GM19043 (cell line): ENCODE data around the gene TEKT5.
A peak's percentile ranks its signal among the peaks of the same experiment; 100 is the strongest.
"Not testable (repeated sequence)": the region's sequence is repeated elsewhere in the genome, so short reads cannot be mapped to it uniquely, and the experiment has no call there.

Experiments used
- ATAC-seq: cut with Tn5 transposase; IDR thresholded peaks from one replicate; pipeline ENCODE4 v1.9.1; 2021; ENCODE audit warnings: low read depth; ENCODE audit not compliant: unreplicated experiment

The TEKT5 gene

DNA sequence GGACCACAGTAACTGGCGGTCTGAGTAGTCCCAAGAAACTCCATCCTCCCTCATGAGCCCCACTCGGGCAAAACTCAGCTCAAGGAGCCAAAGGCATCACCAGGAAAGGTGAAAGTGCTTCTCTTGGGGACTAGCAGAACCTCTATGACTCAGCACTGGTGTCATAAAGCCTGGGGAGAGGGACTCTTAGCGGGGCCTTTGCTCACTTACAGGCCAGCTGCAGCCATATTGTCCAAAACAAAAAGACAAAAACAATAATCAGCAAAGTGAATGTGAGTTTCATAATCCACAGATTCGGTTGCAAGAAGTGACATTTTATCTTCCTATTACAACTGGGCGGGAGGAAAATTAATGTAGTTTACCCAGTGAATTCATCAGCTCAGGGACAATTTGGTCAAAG, at the start of gene TEKT5:
Gene TEKT5, minus strand, starts transcription at position 101 of the 400 bp plus-strand sequence. Its CDS starts 57 bp downstream, at position 44.
- ATAC-seq, result no peak

DNA sequence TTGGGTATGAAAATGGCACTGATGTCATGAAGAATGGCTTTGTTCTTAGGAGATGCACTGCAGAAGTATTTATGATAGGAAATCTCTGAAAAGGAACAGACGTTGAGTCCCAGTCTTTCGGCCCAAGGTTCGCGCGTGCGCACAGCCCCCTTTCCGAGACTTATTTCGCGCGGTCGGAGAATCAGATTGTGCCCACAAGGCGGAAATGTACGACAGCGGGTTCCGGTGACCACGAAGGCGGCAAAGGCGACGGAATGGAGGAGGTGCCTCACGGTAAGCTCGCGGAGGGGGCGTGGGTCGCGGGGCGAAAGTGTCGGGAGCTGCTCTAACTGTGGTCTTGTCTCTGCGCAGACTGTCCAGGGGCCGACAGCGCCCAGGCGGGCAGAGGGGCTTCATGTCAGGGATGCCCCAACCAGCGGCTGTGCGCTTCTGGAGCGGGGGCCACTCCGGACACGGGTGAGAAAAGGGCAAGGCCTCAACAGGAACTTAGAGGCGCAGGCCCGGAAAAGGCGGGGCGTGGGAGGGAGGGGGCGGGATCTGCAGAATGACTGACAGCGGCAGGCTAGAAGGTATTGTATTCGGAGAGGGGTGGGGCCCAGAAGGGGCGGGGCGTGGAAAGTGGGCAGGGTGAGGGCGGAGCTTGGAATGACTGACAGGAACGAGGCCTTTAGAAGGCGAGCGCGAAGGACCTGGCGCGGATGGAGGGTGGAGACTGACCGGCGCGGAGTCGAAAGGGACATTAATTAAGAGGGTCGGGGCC, 49.1 kb upstream of the TEKT5 start, which contains the start of gene NUBP1:
Gene NUBP1, plus strand, starts transcription at position 233 of the 760 bp plus-strand sequence. Its CDS starts 22 bp downstream, at position 255.
- ATAC-seq, result peak; percentile 87

DNA sequence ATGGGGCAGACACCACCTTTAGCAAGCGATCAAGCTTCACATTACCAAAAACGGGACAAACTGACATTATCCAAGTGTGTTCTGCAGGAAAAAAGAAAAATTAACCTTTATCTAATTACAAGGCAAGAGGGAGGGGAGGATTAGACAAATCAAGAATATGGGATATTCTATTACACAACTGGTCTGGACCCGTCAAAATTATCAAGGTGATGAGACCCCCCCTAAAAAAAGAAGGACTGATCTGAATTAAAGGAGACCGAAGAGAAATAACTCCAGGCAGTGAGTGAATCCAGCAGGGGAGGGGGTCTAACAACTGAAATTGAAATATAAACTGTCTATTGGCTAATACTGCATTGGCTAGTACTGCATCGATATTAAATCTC, 48.5 kb upstream of the TEKT5 start:
- ATAC-seq, result no peak

DNA sequence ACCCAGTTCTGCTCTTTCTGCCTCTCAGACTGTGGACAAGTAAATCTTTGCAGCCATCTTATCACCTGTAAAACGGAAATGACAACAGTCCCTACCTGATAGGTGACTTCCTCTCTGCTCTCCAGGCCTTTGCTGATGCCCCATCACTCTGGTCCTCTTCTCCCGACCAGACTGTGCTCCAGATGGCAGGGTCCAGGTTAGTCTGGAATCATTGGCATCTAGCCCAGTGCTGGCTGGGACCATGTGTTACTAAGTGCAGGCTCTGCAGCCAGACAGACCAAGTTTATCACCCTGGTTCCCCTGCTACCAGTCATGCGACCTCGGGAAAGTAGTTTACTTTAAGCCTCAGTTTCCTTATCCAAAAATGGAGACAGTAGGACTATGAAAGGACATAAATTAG, 47.1 kb upstream of the TEKT5 start:
- no peak for ATAC-seq

DNA sequence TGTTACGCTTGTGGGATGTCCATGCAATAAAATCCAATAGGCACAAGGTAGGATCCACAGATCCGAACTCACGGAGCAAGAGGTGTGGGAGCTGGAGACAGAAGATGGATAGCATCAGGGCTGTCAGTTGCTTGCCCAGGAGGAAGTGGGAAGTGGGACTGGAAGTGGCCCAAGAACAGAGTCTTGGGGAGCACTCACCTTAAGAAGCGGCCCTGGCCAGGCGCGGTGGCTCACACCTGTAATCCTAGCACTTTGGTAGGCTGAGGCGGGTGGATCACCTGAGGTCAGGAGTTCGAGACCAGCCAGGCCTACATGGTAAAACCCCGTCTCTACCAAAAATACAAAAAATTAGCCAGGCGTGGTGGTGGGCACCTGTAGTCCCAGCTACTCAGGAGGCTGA, 46.5 kb upstream of the TEKT5 start:
- not testable (repeated sequence) for ATAC-seq

DNA sequence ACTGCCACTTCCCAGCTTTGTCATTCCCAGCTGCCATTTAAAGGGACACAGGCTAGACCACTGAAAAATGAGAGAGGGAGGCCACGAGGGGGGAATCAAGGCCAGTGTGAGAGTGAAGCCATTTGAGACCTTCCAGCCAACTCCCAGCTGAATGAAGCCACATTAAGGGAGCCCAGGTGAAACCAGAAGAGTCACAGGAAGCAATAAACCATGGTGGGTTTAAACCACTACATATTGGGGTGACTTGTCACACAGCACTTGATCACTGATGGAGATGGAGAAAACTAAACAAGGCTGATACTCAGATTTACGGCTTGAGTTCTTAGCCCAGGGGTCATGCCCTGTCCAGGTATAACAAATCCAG, 46.1 kb upstream of the TEKT5 start:
- ATAC-seq, result no peak

DNA sequence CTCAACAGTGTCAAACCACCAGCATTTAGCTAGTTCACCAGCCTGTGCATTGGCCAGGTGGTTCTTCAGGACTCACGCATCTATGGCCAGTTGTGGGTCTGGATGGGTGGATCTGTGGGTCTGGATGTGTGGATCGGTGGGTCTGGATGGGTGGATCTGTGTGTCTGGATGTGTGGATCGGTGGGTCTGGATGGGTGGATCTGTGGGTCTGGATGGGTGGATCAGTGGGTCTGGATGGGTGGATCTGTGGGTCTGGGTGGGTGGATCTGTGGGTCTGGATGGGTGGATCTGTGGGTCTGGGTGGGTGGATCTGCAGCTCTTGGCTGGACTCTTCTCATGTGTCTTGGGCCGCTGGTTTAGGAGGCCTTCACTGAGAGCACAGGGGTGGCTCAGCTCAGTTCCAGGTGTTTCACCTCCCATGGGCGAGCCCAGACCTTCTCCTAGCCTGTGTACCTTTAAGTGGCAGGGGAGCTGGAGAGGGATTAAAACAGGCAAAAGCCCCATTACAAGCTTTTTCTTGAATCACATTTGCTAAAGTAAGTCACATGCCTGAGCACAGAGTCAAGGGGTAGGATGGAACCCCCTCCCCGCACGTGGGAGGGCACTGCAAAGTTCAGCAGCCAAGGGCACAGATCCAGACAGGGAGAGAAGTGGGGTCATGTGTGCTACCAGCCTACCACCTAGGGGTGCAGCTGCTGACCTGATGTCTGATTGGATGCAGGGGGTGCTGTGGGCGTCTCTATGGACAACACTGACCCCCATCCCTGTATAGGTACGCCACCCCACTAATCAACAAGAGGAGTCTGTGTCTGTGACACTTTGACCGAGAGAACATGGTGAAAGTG, 45.5 kb upstream of the TEKT5 start:
- ATAC-seq, result no peak

DNA sequence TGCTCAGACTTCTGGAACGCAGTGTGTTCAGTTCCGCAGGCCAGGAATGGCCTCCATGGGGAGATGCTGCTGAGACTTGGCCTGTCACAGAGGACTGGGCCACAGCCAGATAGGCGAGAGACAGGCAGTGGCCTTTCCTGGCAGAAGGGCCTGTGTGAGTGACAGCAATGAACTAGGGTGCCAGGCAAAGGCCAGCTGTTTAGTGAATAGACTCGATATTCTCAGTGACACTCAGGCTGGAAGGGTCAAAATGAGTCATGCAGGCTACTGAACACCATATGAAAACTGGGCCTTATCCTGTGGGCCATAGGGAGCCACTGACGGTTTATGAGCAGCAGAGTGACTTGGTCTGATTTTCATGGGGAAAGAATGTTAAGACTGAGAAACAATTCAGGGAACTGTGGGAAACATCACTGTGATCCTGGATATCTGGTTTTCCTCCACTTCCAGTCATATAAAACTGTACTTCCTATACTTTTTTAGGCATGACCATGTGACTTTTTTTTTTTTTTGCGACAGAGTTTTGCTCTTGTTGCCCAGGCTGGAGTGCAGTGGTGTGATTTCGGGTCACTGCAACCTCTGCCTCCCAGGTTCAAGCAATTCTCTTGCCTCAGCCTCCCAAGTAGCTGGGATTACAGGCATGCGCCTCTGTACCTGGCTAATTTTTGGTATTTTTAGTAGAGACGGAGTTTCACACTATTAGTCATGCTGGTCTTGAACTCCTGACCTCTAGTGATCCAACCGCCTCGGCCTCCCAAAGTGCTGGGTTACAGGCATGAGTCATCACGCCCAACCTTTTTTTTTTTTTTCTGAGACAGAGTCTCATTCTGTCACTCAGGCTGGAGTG, 43.7 kb upstream of the TEKT5 start:
- peak; percentile 46 for ATAC-seq

DNA sequence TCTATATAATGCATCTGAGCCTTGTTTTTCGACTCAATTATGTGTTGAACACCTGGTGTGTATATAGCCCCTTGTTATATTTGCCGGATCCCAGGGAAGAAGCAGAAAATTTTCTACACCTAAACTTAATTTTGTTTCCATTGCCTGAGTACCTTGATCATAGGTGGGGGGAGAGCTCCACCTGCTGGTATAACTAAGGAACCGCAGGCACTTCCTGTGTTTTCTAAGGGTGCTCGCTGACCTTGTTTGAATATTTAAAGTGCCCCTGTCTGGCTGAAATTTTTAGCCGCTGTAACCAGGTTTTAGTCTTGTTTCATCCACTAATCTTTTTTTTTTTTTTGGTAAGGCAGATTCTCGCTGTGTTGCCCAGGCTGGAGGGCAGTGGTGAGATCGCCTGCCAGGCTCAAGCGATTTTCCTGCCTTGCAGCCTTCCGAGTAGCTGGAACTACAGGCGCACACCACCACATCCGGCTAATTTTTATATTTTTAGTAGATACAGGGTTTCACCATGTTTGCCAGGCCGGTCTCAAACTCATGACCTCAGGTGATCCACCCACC, 42.4 kb upstream of the TEKT5 start:
- ATAC-seq, result no peak

DNA sequence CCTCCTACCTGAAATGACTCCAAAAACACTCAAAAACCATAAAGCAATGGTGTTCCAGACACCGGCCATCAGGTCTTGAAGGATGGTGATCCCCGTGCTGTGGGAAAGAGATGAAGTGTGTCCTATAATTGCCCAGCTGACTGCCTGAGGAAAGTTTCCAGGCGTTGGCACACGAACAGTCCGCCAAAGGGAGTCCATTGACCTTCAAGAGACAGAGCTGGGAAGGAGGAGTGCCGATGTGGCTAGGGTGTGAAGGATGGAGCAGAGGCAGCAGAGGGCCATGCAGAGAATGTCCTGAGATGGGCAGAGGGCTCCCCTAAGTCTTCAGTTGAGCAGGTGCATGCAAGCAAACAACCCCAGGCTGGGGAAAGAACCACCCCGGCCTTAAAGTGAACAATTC, 37.1 kb upstream of the TEKT5 start:
- no peak for ATAC-seq

DNA sequence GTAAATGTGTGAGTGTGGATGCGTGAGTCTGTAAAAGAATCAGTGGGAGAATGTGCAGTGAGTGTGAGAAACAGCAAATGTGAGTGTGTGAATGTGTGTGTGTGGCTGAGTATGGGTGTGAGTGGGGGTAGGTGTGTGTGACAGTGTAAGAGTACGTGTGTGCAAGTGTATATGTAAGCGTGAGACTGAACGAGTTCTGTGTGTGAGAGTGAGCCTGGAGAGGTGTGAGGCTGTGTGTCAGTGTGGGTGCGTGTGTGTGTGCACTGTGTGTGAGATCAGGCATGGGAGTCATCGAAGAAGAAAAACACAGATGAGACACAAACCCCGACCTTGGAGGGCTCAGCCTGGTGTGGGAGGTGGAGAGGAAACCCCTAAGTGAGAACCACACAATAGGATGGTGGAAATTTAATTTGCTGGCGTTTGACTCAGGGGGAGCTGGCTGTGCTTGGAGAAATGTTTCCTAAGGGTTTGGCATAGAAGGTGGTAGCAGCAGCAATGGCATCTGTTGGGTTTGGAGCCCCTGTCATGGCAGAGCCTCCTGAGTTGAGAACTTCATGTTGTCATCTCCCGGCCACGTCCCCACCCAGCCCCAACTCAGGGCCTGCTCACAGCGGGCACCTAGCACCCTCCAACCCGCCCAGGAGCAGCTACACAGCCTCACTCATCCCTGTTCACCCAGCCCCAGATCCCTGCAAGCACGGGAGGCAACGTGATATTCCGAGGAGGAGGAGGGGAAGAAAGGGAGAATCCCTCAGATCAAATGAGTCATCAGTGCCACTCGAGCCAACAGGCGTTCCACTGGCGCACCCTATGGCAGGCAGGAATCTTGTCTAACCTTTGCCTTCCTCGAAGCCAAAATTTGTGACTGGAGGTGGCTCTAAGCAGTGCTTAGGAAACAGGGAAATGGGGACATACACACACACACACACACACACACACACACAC, 34.6 kb upstream of the TEKT5 start:
- ATAC-seq, result no peak

DNA sequence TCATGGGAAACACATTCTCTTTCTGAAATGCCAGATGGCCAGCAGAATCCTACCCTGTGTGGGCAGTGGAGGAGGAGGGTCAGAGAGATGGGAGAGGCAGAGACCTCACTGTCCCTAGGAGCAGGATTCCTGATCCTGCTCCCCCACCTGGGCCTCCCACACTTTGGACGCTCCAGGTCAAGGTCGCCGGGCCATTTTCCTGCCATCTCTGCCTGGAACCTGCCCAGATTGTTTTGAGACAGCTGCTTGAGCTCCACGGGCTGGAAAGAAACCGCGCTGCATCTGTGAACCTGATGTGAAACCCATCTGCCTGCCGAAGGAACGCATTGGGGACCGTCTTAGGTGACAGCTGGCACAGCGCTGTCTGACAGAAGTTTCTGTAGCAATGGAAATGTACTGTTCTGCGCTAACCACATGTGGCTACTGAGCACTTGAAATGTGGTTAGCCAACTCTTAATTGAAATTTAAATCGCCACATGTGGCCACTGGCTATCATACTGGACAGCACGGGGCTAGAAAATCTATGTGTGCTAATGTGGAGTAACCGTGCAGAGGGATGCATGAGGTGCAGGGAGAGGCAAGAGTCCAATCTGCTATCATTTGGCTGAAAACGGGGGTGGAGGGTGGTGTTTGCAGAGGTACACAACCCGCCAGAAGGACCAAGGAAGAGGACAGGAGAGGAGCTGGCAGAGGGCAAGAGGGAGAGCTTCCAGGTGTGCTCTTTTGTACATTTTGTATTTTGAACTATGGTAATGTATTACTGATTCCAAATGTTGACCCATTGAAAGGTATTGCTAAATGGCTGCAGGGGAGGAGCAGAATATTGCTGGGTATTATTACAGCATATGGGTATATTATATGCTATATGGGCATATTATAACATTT, 33.5 kb upstream of the TEKT5 start:
- no peak for ATAC-seq

DNA sequence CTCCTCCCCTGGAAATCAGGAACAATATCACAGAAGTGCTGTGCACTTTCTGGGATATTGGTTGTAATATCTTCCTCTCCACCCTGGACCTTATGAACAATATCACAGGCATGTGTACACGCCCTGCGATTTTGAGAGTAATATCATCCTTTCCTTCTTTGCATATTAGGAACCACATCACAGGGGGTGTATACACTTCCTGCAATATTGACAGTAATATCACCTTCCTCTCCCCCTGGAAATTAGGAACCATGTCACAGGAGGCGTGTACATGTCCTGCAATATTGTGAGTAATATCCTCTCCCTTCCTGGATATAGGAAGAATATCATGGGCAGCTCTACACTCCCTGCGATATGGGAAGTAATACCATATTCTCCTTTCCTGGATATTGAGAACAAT, 14.2 kb upstream of the TEKT5 start:
- no peak for ATAC-seq

DNA sequence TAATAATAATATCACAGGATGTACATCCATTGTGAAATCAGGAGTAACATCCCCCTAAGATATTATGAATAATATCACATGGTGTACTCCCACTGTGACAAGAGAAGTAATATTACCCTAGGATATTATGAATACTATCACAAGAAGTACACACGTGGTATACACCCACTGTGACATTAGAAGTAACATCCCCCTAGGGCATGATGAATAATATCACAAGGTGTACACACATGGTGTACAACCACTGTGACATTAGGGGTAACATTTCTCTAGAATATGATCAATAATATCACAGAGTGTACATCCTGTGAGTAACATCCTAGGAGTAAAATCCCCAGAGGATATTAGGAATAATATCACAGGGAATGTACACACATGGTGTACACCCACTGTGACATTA, 5.0 kb upstream of the TEKT5 start:
- ATAC-seq, result no peak

DNA sequence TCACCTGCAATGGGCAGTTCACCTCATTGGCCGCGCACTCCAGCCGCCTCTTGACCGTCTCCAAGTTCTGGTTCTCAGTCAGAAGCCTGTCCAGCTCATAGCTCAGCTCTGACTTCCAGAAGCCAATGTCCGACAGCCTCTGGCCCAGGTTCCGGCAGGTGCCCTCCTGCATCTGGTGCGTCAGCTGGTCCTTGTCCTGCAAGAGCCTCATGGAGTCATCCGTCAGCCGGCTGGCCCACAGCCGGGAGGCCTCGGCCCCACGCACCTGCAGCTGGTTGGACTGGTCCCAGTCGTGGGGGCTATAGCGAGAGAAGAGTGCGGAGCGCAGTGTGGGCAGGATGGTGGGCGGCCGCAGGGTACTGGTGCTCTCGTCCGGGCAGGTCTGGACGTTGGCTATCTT, 424 bp downstream of the TEKT5 start:
- no peak for ATAC-seq

DNA sequence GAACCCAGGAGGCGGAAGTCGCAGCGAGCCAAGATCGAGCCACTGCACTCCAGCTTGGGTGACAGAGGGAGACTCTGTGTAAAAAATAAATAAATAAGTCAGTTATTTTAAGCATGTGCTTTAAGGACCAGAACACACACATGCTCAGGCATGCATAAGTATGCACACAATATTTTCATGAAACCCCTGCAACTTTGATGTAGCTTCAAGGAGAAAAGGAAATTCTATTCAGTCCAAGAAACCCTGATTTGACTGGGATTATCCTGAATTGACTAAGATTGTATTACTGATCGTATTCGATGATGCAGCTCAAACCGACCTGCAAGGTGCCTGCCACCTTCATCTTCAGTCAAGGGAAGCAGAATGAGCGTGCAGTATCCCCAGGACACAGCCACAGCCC, 841 bp downstream of the TEKT5 start:
- ATAC-seq, result no peak

DNA sequence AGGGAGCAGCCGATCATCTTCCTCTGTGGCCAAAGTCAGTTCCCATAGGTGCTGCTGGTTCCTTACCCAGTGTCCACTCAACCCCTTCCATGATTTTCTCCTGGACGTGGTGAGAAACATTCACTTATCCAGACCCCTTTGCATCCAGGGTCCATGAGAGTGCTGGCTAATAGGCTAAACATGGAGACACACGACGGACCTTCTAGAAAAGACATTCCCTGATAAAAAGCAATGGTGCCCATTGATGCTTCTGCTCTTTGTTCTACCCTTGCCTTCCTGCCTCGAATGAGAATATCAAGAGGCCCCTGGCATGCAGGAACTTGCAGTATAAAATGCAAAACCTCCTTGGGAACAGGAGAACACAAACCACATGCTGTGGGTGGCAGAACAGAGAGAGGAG, 2.3 kb downstream of the TEKT5 start:
- no peak for ATAC-seq

DNA sequence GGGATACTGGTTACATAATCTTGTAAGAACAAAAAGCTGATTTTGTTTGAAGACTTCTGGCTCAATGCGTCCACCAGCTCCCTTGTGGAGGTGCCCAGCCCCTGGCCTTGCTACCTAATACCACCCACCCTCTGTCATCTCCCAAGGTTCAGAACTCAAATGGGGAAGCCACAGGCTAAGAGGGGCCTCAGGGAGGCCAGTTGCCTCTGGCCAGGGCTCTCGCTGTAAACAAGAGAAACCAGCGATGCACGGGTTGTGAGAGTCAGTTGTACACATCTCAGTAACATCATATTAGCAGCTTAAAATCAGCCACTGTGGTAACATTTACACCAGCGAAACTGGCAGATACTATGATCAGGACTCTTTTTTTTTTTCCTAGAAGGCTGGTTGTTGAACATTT, 6.0 kb downstream of the TEKT5 start:
- no peak for ATAC-seq

DNA sequence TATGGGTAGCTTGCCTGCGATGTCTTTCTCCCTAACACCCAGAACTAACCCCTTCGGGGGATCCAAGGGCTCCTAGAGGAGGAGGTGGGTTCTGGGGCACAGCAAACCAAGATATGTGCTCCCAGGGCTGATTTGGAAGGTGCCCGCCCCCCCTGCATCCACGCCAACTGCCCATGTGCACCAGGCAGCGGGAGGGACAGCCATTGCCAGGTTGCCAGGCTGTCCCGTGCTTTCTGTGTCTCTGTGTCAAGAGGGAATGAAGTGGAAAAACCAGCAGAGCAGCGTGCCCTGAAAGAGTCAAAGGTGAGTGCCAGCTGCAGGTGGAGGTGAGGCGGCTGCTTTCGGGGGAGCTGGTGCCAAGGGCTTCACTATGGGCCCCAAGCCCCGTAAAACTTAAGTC, 6.4 kb downstream of the TEKT5 start:
- ATAC-seq, result no peak
